Mucosa of stomach (tissue), 1 donor: ENCODE data around the gene ZNF835.

Experiments
- H3K27me3 ChIP-seq: one replicate; pipeline ENCODE4 v1.7.0; 2013; ENCODE audit warnings: mild to moderate bottlenecking, low read length; ENCODE audit not compliant: control insufficient read depth, insufficient read depth
- H3K36me3 ChIP-seq: one replicate; pipeline ENCODE4 v1.7.0; 2013; ENCODE audit warnings: low read length; ENCODE audit not compliant: control insufficient read depth, insufficient read depth
- H3K4me1 ChIP-seq: one replicate; pipeline ENCODE4 v1.7.0; 2013; ENCODE audit warnings: mild to moderate bottlenecking, low read length; ENCODE audit not compliant: control insufficient read depth, insufficient read depth
- H3K4me3 ChIP-seq: one replicate; pipeline ENCODE4 v1.7.0; 2013; ENCODE audit warnings: low read length
- H3K9ac ChIP-seq: one replicate; pipeline ENCODE4 v1.7.0; 2013; ENCODE audit warnings: mild to moderate bottlenecking, low read length, moderate library complexity
- H3K9me3 ChIP-seq: one replicate; pipeline ENCODE4 v1.7.0; 2013; ENCODE audit warnings: mild to moderate bottlenecking, low read length, moderate library complexity; ENCODE audit not compliant: control insufficient read depth
- donor health status: Pancreatic carcinoma.

Gene ZNF835

GRCh38 chr19:56660381-56661107, 11.0 kb downstream of the ZNF835 start:
- no peaks in the 10 kb centered on the region for H3K36me3 ChIP-seq
- no peak overlapping the region for H3K4me3 ChIP-seq
- H3K27me3 ChIP-seq, result no peaks in the 10 kb centered on the region
- no peaks in the 10 kb centered on the region for H3K4me1 ChIP-seq
- H3K9ac ChIP-seq, result no peak overlapping the region
- H3K9me3 ChIP-seq, result no peaks in the 10 kb centered on the region

- Histone ChIP-seq H3K9ac (no peak overlapping the region), H3K4me3 (no peak overlapping the region), H3K4me1 (no peaks in the 10 kb centered on the region), H3K36me3 (no peaks in the 10 kb centered on the region), H3K27me3 (no peaks in the 10 kb centered on the region), H3K9me3 (no peaks in the 10 kb centered on the region)
These were observed 17.4 kb downstream of the ZNF835 start for GRCh38 chr19:56654151-56654550.

- Histone ChIP-seq H3K9me3 (no peaks in the 10 kb centered on the region), H3K27me3 (peaks cover 4% of the 10 kb centered on the region), H3K4me3 (no peak overlapping the region), H3K36me3 (no peaks in the 10 kb centered on the region), H3K9ac (no peak overlapping the region), H3K4me1 (no peaks in the 10 kb centered on the region)
These were observed 28.0 kb downstream of the ZNF835 start for GRCh38 chr19:56643460-56643955.

- H3K4me1 ChIP-seq, result no peaks in the 10 kb centered on the region
- H3K4me3 ChIP-seq, result no peak within 1 kb of the TSS
- no peak within 1 kb of the TSS for H3K9ac ChIP-seq
- H3K9me3 ChIP-seq, result no peaks in the 10 kb centered on the region
- no peaks in the 10 kb centered on the region for H3K36me3 ChIP-seq
- peaks cover 4% of the 10 kb centered on the region for H3K27me3 ChIP-seq
These were observed 28.7 kb downstream of the ZNF835 start, which contains the start of gene SMIM17 for GRCh38 chr19:56642711-56643459. TSS of gene SMIM17 (plus strand) at chr19:56643159. CDS start at chr19:56645668, 2,509 bp downstream.

- no peak overlapping the region for H3K4me3 ChIP-seq
- H3K9me3 ChIP-seq, result no peaks in the 10 kb centered on the region
- H3K4me1 ChIP-seq, result no peaks in the 10 kb centered on the region
- peaks cover 4% of the 10 kb centered on the region for H3K27me3 ChIP-seq
- H3K9ac ChIP-seq, result no peak overlapping the region
- H3K36me3 ChIP-seq, result no peaks in the 10 kb centered on the region
These were observed 32.3 kb downstream of the ZNF835 start for GRCh38 chr19:56639217-56639616.

- Histone ChIP-seq H3K27me3 (peaks cover under 1% of the 10 kb centered on the region), H3K4me1 (no peaks in the 10 kb centered on the region), H3K9ac (no peak overlapping the region), H3K4me3 (no peak overlapping the region), H3K36me3 (no peaks in the 10 kb centered on the region), H3K9me3 (no peaks in the 10 kb centered on the region)
These were observed 33.5 kb downstream of the ZNF835 start for GRCh38 chr19:56637976-56638555.

GRCh38 chr19:56633021-56633420, 38.5 kb downstream of the ZNF835 start:
- no peaks in the 10 kb centered on the region for H3K36me3 ChIP-seq
- H3K9ac ChIP-seq, result no peak overlapping the region
- H3K27me3 ChIP-seq, result no peaks in the 10 kb centered on the region
- no peaks in the 10 kb centered on the region for H3K4me1 ChIP-seq
- H3K4me3 ChIP-seq, result no peak overlapping the region
- H3K9me3 ChIP-seq, result peaks cover 10% of the 10 kb centered on the region

- H3K4me3 ChIP-seq, result no peak overlapping the region
- no peaks in the 10 kb centered on the region for H3K27me3 ChIP-seq
- peaks cover 6% of the 10 kb centered on the region for H3K36me3 ChIP-seq
- no peak overlapping the region for H3K9ac ChIP-seq
- H3K4me1 ChIP-seq, result no peaks in the 10 kb centered on the region
- H3K9me3 ChIP-seq, result peaks cover 10% of the 10 kb centered on the region
These were observed 45.8 kb downstream of the ZNF835 start for GRCh38 chr19:56625708-56626107.

GRCh38 chr19:56623006-56623405, 48.6 kb downstream of the ZNF835 start:
- Histone ChIP-seq H3K27me3 (no peaks in the 10 kb centered on the region), H3K9me3 (peaks cover 7% of the 10 kb centered on the region), H3K4me3 (no peak overlapping the region), H3K36me3 (peaks cover 6% of the 10 kb centered on the region), H3K4me1 (no peaks in the 10 kb centered on the region), H3K9ac (no peak overlapping the region)

GRCh38 chr19:56622374-56622773, 49.2 kb downstream of the ZNF835 start:
- H3K4me1 ChIP-seq, result no peaks in the 10 kb centered on the region
- H3K9me3 ChIP-seq, result peaks cover 8% of the 10 kb centered on the region
- H3K9ac ChIP-seq, result no peak overlapping the region
- no peak overlapping the region for H3K4me3 ChIP-seq
- peaks cover 6% of the 10 kb centered on the region for H3K36me3 ChIP-seq
- H3K27me3 ChIP-seq, result no peaks in the 10 kb centered on the region

GRCh38 chr19:56619121-56619520, 52.4 kb downstream of the ZNF835 start:
- Histone ChIP-seq H3K9me3 (peaks cover 12% of the 10 kb centered on the region), H3K27me3 (no peaks in the 10 kb centered on the region), H3K9ac (no peak overlapping the region), H3K36me3 (peaks cover 6% of the 10 kb centered on the region), H3K4me3 (no peak overlapping the region), H3K4me1 (no peaks in the 10 kb centered on the region)

GRCh38 chr19:56617531-56617930, 54.0 kb downstream of the ZNF835 start:
- Histone ChIP-seq H3K9me3 (peaks cover 12% of the 10 kb centered on the region), H3K4me1 (no peaks in the 10 kb centered on the region), H3K36me3 (peaks cover 6% of the 10 kb centered on the region), H3K9ac (no peak overlapping the region), H3K4me3 (no peak overlapping the region), H3K27me3 (no peaks in the 10 kb centered on the region)
